ENCODE results near the gene TEF. TPM values are rescaled to one million over a fixed set of nuclear protein-coding genes. Genes with fewer than 3 reads are reported as not detected.
"Not testable (repeated sequence)": the region's sequence is repeated elsewhere in the genome, so short reads cannot be mapped to it uniquely, and the experiment has no call there.

TEF gene
- total RNA-seq, 1 donor from 2014 or later, result 13.9 TPM

DNA sequence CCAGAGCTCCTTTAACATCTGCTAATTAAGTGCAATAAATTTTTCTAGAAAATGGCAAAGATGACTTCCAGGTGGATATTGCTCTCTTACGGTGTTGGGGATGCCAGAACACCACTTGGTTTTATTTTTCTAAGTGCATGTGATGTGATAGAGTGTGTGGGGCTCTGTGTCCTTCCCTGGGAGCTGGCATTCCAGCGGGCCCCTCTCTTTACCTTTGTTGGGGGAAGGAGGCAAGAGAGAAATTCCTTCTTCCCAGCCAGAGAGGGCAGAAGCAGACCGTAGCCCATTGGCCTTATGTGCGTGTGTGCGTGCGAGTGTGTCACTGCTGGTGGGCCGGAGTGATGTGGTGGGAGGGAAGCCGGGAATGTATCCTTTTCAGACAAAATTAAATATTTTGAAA is 17.2 kb downstream of the TEF start:
- H3K36me3 Mint-ChIP-seq (ENCODE audit: unreplicated experiment), result no peaks in the 10 kb centered on the region
- no peak for DNase-seq
- no peak overlapping the region for H3K27ac Mint-ChIP-seq (ENCODE audit: unreplicated experiment)
- H3K9me3 Mint-ChIP-seq (ENCODE audit: unreplicated experiment), result peaks cover 1% of the 10 kb centered on the region
- H3K4me1 Mint-ChIP-seq (ENCODE audit: low read depth, unreplicated experiment), result peaks cover 8% of the 10 kb centered on the region
- TF ChIP-seq, protein P1, sequence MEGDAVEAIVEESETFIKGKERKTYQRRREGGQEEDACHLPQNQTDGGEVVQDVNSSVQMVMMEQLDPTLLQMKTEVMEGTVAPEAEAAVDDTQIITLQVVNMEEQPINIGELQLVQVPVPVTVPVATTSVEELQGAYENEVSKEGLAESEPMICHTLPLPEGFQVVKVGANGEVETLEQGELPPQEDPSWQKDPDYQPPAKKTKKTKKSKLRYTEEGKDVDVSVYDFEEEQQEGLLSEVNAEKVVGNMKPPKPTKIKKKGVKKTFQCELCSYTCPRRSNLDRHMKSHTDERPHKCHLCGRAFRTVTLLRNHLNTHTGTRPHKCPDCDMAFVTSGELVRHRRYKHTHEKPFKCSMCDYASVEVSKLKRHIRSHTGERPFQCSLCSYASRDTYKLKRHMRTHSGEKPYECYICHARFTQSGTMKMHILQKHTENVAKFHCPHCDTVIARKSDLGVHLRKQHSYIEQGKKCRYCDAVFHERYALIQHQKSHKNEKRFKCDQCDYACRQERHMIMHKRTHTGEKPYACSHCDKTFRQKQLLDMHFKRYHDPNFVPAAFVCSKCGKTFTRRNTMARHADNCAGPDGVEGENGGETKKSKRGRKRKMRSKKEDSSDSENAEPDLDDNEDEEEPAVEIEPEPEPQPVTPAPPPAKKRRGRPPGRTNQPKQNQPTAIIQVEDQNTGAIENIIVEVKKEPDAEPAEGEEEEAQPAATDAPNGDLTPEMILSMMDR (IDR thresholded peaks at IDR 0.05; ENCODE audit: partially characterized antibody, unreplicated experiment), result no peak
- H3K27me3 Mint-ChIP-seq (ENCODE audit: unreplicated experiment), result peaks cover 3% of the 10 kb centered on the region
- H3K4me3 Mint-ChIP-seq (ENCODE audit: unreplicated experiment), result no peak overlapping the region

DNA sequence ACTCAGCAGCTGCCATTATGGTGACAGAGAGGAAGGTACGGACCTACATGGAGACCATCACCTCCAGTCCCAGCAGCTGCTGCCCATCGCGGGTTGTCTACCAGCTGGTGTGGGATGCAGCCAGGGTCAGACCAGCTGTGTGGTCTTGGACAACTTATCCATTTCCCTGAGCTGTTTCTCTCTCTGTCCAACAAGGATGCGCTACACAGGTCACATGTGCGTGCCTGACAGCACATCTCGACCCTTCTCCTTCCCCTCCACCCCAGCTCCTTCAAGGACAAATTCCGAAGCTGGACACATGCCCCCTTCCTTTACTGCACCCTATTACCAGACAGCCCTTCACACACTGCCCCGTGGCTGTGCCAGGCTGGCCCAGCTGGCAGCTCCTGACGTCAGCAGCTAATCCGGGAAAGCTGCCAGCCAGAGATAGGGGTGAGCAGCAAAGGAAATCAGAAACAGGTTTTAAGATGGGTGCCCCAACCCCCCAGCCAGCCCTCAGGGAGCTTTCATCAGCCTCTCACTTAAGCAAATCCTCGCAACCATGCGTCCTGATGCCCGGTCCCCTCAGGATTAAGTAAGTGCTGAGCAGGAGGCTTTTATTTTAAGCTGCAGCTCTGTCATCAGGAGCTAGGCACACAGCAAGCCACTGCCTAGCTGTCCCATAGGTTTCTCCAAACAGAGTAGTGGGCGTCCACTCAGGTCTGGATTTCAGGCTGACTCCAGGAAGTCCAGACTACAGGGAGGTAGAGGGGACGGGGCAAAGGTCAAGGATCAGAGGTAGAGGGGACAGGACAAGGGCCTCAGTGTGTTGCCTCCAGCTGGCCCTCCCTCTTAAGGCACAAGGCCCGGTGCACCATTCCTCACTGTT is 20.3 kb downstream of the TEF start:
- TF ChIP-seq, protein P1 (IDR thresholded peaks at IDR 0.05; ENCODE audit: partially characterized antibody, unreplicated experiment), result no peak
- peak overlapping the region; percentile 95 for H3K27ac Mint-ChIP-seq (ENCODE audit: unreplicated experiment)
- peak; percentile 44 for DNase-seq
- peaks cover 1% of the 10 kb centered on the region for H3K9me3 Mint-ChIP-seq (ENCODE audit: unreplicated experiment)
- H3K4me3 Mint-ChIP-seq (ENCODE audit: unreplicated experiment), result peak overlapping the region; percentile 71
- H3K36me3 Mint-ChIP-seq (ENCODE audit: unreplicated experiment), result no peaks in the 10 kb centered on the region
- peaks cover 3% of the 10 kb centered on the region for H3K27me3 Mint-ChIP-seq (ENCODE audit: unreplicated experiment)
- H3K4me1 Mint-ChIP-seq (ENCODE audit: low read depth, unreplicated experiment), result peaks cover 8% of the 10 kb centered on the region

DNA sequence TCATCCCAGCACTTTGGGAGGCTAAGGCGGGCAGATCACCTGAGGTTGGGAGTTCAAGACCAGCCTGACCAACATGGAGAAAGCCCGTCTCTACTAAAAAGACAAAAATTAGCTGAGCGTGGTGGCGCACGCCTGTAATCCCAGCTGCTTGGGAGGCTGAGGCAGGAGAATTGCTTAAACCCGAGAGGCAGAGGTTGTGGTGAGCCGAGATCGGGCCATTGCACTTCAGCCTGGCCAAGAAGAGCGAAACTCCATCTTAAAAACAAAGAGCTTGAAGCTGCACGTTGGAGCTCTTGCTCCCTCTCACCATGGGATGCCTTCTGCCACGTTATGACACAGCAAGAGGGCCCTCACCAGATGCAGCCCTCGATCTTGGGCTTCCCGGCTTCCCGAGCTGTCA is 21.1 kb downstream of the TEF start:
- H3K36me3 Mint-ChIP-seq (ENCODE audit: unreplicated experiment), result not testable (repeated sequence)

DNA sequence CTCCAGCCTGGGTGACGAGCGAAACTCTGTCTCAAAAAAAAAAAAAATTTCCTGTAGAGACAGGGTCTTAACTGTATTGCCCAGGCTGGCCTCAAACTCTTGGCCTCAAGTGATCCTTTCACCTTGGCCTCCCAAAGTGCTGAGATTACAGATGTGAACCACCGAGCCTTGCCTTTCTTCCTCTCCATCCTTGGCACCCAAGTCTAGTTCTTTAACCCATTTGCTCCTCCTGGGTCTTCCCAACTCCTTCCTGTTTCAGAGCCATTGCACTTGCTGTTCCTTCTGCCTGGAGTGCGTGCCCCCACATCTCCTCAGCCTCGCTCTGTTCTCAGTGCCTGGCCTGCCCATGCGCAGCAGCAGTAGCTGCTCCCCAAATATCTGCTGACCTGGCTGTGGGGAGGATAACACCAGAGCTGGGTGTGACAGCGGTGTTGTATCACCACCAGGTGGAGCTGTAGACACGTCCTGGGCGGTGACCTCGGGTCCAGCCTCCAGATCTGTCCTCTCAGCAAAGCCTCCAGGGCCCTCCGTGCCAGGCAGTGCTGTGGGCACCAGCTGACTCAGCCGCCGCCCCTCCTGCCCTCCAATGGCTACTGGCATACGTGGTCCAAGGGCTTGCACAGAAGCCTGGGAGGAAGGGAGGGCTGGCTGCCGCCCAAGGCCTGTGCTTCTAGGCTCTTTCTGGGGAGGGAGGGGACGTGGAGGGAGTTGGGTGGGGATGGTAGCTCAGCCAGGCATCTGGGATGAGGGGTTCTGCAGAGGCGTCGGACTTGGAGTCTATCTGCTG is 22.0 kb downstream of the TEF start:
- DNase-seq, result peak; percentile 84
- H3K4me1 Mint-ChIP-seq (ENCODE audit: low read depth, unreplicated experiment), result peaks cover 8% of the 10 kb centered on the region
- H3K36me3 Mint-ChIP-seq (ENCODE audit: unreplicated experiment), result no peaks in the 10 kb centered on the region
- peak overlapping the region; percentile 23 for H3K4me3 Mint-ChIP-seq (ENCODE audit: unreplicated experiment)
- peaks cover 4% of the 10 kb centered on the region for H3K9me3 Mint-ChIP-seq (ENCODE audit: unreplicated experiment)
- H3K27me3 Mint-ChIP-seq (ENCODE audit: unreplicated experiment), result peaks cover 3% of the 10 kb centered on the region
- peak overlapping the region; percentile 63 for H3K27ac Mint-ChIP-seq (ENCODE audit: unreplicated experiment)
- TF ChIP-seq, protein P1 (IDR thresholded peaks at IDR 0.05; ENCODE audit: partially characterized antibody, unreplicated experiment), result peak; percentile 94

More for the DNA sequence above, 21.1 kb downstream of the TEF start:
- H3K27ac Mint-ChIP-seq (ENCODE audit: unreplicated experiment), result peak overlapping the region; percentile 34
- H3K27me3 Mint-ChIP-seq (ENCODE audit: unreplicated experiment); H3K4me1 Mint-ChIP-seq (ENCODE audit: low read depth, unreplicated experiment); H3K4me3 Mint-ChIP-seq (ENCODE audit: unreplicated experiment); DNase-seq; H3K9me3 Mint-ChIP-seq (ENCODE audit: unreplicated experiment): not testable (repeated sequence)

DNA sequence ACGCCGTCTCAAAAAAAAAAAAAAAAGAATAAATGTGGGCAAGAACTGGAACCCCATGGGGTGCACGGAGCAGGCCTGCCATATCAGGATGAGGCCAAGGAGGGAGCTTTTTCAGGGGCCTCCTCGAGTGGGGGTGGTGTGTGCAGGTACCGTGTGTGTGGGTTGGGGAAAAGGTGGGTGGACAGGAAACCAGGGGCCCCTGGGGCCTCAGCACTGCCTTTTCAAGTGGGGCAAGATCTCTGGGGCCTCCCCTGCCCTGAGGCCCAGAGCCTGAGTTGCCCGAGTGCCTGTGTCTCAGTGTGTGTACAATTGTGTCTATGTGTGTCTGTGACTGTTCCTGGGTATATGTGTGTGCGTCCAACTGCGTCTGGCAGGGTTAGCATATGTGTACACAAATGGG is 23.8 kb downstream of the TEF start:
- H3K9me3 Mint-ChIP-seq (ENCODE audit: unreplicated experiment), result peaks cover 2% of the 10 kb centered on the region
- no peak overlapping the region for H3K4me3 Mint-ChIP-seq (ENCODE audit: unreplicated experiment)
- H3K36me3 Mint-ChIP-seq (ENCODE audit: unreplicated experiment), result no peaks in the 10 kb centered on the region
- peaks cover 8% of the 10 kb centered on the region for H3K4me1 Mint-ChIP-seq (ENCODE audit: low read depth, unreplicated experiment)
- TF ChIP-seq, protein P1 (IDR thresholded peaks at IDR 0.05; ENCODE audit: partially characterized antibody, unreplicated experiment), result no peak
- peaks cover 3% of the 10 kb centered on the region for H3K27me3 Mint-ChIP-seq (ENCODE audit: unreplicated experiment)
- no peak for DNase-seq
- no peak overlapping the region for H3K27ac Mint-ChIP-seq (ENCODE audit: unreplicated experiment)

Measured in glutamatergic neuron (in vitro differentiated cells).